Breast epithelium (tissue), 3 donors: ENCODE measurements around the gene PDGFC.

Experiments
- CTCF ChIP-seq, 3 donors: fragments of 450-650 bp; IDR thresholded peaks; one replicate each; pipeline ENCODE4 v1.5.1; 2016 to 2017; ENCODE audit warnings: antibody characterized with exemption in 3 of 3, mild to moderate bottlenecking in 3 of 3, moderate library complexity in 3 of 3
- POLR2A ChIP-seq: fragments of 450-650 bp; IDR thresholded peaks from one replicate; pipeline ENCODE4 v1.6.1; 2016; ENCODE audit warnings: antibody characterized with exemption, mild to moderate bottlenecking, moderate library complexity
- POLR2AphosphoS5 ChIP-seq, 3 donors: sonication (generic); formaldehyde crosslinking; IDR thresholded peaks; one replicate each; pipeline ENCODE4 v1.6.1; 2017; ENCODE audit warnings: antibody characterized with exemption in 3 of 3

- TF ChIP-seq POLR2A: no peak
- no peak for TF ChIP-seq CTCF (IDR thresholded peaks at IDR 0.05)
- TF ChIP-seq POLR2AphosphoS5 (IDR thresholded peaks at IDR 0.05): no peak
Observed at GRCh38 chr4:156800463-156800862, 171.1 kb downstream of the PDGFC start.
